HG03457 (cell line): Measurements from ENCODE around the gene ADAM11.

Source experiments
- ATAC-seq: cut with Tn5 transposase; IDR thresholded peaks from one replicate; pipeline ENCODE4 v1.9.1; 2021; ENCODE audit warnings: moderate number of reproducible peaks; ENCODE audit not compliant: unreplicated experiment

Gene ADAM11

GRCh38 chr17:44829523-44830358, 71.0 kb downstream of the ADAM11 start, which contains the start of gene GJC1:
GJC1 (minus strand) TSS chr17:44830287; CDS start chr17:44805817, 24,470 bp downstream.
- no peak for ATAC-seq

GRCh38 chr17:44830359-44831288, 71.8 kb downstream of the ADAM11 start:
- ATAC-seq = no peak

GRCh38 chr17:44831371-44831770, 72.6 kb downstream of the ADAM11 start:
- ATAC-seq = no peak
